RCC 7860 (cell line): ENCODE data around the gene HTT.
"Not testable (repeated sequence)": the region's sequence is repeated elsewhere in the genome, so short reads cannot be mapped to it uniquely, and the experiment has no call there.

Experiments
- DNase-seq: peaks from one replicate; pipeline ENCODE4 v3.0.0-alpha.2; 2015; ENCODE audit warnings: low spot score
- FAIRE-seq: peaks from 2 replicates; lab custom pipeline; 2012; peaks lifted over from hg19 to GRCh38; lab: Jason Lieb, UNC

Gene HTT

DNA sequence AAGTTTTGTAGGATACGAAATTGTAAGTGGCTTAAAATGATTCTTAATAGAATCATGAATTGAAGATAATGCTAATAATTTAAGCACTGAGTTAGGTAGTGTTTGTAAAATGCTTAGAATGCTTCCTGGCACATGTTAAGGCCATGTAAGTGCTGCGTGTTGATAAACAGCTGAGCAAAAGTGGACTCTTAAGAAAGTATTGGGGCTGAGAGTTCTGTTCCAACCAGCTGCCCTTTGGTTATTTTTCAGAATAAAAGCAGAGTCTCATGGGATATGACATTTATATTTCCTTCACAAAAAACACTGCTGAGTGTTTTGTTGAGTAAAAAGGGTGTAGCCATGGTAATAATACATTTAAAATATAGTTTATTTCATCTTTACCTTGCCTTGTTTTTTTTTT is 42.5 kb downstream of the HTT start:
- FAIRE-seq (no peak), DNase-seq (no peak)

DNA sequence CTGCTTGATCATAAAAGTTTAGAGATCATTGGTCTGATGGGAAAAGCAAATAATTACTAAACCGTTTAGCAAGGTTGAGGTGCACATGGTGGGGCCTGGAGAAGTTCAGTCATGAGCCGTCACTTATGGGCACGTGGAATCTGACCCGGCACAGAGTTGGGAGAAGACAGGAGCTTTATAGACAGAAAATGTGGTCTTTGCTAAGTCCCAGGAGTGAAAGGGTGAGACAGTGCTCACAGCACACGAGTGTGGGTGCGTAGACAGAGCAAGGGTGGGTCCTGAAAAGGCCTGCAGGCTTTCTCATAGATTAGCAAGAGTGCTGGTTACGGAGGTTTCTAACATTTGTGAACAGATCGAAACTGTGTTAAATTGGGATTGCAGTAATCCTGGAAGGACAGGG is 43.8 kb downstream of the HTT start:
- DNase-seq (no peak), FAIRE-seq (no peak)

DNA sequence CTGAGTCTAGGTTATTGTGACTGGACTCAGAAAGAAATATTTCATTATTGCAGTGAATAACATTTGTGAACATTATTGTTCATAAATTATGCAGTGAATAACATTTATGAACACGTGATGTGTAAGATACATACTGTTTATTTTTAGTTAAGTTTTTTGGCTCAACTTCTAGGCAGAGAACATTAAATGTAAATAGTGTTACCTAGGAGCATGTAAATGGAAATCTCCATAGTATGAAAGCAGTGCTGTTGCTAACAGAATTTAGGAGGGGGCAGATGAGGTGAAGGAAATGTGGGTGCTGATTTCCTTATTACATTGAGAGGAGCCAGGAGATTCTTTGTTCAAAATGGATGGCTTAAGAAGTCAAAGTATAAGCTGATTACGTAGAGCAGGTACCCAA is 45.0 kb downstream of the HTT start:
- FAIRE-seq (no peak), DNase-seq (no peak)

DNA sequence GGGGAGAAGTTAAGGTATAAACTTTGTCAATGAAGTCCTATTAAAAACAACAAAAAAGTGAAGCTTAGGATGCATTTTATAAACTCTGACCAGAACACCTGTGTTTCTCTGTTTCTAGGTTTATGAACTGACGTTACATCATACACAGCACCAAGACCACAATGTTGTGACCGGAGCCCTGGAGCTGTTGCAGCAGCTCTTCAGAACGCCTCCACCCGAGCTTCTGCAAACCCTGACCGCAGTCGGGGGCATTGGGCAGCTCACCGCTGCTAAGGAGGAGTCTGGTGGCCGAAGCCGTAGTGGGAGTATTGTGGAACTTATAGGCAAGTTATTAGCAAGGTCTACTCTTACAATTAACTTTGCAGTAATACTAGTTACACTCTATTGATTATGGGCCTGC is 46.6 kb downstream of the HTT start:
- FAIRE-seq: no peak
- no peak for DNase-seq

DNA sequence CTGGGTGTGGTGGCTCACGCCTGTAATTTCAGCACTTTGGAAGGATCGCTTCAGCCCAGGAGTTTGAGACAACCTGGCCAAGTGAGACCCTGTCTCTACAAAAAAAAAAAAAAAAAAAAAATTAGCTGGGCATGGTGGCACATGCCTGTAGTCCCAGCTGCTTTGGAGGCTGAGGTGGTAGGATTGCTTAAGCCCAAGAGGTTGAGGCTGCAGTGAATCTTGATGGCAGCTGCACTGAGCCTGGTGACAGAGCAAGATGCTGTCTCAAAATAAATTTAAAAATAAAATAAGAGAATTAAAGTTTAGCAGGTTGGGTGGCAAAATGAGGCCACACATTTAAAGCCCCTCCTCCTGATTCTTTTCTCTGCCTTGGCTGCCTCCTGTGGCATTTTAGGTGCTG is 47.1 kb downstream of the HTT start:
- FAIRE-seq (no peak), DNase-seq (no peak)

DNA sequence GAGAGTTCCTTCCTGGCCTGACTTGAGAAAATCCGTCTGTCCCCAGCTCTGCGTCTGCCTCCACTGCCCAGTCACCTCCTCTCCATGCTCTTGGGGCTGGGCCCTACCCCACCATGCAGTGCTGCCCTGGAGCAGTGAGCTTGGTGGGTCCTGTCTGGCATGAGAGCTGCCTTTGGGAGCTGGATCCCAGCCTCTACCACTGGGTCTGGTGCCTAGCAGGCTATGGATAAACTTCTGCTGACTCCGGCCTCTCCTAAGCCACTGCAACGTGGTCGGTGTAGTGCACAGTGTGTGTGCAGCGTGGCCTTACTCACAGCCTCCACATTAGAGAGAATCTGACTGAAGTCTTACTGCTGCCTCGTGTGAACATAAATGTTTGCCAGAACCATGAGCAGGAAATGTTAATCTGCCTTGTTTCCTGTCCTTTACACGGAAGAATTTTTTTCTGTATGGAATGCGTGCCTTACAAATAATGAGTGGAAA is 47.6 kb downstream of the HTT start:
- DNase-seq: no peak
- FAIRE-seq: no peak

DNA sequence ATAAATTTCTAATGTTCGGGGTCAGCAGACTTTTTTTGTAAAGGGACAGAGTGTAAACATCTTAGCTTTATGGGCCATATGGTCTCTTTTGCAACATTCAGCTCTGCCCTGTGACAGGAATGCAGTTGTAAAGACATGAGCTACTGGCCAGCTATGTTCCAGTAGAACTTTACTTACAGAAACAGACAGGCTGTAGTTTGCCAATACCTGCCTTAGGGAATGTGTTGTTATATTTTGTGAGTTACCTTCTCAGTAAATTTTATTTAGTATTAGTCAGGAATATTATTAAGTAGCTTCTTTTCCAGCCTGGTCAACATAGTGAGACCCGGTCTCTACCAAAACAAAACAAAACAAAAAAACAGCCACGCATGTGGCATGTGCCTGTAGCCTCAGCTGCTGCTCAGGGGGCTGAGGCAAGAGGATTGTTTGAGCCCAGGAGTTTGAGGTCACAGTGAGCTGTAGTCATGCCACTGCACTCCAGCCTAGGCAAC is 48.7 kb downstream of the HTT start:
- FAIRE-seq (no peak), DNase-seq (no peak)

DNA sequence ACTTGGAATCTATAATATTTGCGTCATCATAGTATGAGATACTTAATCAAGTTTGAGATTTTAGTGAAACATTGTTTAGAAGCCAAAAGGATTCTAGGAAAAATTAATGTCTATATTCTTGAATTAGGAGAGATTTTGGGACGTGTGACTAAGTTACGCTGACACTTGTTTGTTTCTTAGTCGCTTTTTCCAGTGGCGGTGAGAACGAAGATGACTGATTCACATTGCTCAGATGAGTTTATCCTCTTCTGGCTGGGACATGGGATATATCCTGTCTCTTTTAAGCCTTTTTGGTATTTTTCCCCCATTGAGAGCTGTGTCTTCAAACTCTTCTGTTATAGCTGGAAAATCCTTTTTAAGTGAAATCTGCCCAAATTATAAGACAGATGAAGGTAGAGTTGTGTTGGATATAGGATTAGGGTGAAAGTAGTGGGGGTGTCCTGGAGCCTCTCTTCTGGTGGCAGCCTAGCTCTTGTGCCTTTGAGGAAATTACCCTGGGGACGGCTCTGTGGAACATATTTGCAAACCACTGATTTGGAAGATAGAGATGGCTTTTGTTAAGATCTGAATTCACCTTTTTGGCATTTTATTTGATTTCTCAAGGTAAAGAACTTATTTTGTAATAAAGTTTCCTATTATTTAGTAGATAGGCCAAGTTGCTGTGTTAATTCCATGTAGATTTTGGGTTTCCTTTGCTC is 49.7 kb downstream of the HTT start:
- no peak for DNase-seq
- FAIRE-seq: no peak

DNA sequence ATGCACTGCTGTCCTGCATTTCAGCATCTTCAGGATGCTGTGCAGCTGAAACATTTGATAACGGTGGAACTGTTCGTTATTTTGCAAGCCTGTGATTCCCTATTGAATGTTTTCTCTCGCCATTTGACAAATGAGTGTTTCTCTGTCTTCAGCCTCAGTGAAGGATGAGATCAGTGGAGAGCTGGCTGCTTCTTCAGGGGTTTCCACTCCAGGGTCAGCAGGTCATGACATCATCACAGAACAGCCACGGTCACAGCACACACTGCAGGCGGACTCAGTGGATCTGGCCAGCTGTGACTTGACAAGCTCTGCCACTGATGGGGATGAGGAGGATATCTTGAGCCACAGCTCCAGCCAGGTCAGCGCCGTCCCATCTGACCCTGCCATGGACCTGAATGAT is 52.6 kb downstream of the HTT start:
- FAIRE-seq (no peak), DNase-seq (no peak)

DNA sequence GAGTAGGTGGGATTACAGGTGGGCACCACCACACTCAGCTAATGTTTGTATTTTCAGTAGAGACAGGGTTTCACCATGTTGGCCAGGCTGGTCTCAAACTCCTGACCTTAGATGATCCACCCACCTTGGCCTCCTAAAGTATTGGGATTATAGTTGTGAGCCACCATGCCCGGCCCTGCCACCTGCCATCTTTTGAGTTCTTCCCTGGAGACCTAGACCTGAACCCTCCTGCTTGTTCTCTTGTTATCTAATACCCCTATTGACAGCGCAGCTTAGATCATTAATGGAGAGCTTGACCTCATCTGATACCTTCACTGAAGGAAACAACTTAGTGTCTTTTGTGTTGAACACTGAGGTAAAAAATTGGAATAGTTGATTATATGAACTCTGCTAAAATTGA is 53.6 kb downstream of the HTT start:
- FAIRE-seq (no peak), DNase-seq (no peak)

DNA sequence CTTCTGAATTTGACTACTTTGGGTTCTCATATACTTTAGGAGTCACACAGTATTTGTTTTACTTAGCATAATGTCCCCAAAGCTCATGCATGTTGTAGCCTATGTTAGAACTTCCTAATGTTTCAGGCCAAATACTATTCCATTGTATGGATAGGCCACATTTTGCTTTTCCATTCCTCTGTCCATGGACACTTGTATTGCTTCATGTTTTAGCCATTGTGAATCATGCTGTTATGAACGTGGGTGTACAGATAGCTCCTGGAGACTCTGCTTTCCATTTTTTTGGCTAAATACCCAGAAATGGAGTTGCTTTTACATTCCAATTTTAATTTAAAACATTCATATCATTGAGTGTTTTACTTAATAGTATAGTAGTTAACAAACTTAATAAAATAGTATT is 54.5 kb downstream of the HTT start:
- FAIRE-seq: no peak

DNA sequence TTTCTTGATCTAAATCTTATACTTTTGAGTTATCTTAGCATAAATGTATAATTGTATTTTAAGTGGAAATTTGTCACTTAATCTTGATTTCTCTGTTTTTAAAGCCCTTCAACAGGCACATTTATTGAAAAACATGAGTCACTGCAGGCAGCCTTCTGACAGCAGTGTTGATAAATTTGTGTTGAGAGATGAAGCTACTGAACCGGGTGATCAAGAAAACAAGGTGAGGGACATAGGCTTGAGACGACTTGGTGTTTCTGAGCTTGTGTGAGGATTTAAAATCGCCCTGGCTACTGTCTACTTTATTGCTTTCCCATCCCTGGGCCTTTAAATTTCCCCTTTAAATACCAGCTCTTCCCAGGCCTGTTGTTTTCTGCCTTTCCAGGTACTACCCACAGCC is 55.7 kb downstream of the HTT start:
- DNase-seq: no peak
- FAIRE-seq: no peak

More for the DNA sequence above, 54.5 kb downstream of the HTT start:
- no peak for DNase-seq

DNA sequence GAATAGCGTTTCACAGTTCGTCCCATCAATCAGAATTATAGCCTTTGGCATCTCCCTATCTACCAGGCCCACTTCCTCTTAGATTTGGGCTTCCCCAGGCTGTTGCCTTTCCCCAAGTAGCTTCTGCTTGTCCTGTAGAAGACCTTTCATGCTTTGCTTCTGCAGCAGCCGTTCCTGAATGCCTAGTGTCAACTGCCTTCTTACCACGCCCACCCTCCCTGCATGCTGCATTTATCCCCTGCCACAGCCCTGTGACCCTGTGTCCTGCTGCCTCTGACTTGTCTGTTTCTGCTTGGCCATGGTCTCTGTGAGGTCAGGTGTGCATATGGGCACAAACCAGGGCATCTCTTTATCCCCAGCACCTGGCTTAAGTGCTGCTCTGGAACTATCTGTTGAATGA is 56.3 kb downstream of the HTT start:
- DNase-seq (no peak), FAIRE-seq (no peak)

DNA sequence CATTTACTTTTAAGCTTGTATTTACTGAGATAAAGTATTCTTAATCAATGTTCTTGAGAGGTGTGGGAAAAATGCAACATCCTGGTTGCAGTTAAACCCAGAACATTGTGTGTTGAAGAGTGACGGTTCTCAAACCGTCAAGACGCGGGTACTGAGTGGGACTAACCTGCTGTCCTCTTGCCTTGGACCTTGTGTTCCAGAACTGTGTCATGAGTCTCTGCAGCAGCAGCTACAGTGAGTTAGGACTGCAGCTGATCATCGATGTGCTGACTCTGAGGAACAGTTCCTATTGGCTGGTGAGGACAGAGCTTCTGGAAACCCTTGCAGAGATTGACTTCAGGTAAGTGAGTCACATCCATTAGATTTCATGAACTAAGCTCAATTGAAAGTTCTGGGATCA is 59.7 kb downstream of the HTT start:
- no peak for DNase-seq
- FAIRE-seq: no peak

DNA sequence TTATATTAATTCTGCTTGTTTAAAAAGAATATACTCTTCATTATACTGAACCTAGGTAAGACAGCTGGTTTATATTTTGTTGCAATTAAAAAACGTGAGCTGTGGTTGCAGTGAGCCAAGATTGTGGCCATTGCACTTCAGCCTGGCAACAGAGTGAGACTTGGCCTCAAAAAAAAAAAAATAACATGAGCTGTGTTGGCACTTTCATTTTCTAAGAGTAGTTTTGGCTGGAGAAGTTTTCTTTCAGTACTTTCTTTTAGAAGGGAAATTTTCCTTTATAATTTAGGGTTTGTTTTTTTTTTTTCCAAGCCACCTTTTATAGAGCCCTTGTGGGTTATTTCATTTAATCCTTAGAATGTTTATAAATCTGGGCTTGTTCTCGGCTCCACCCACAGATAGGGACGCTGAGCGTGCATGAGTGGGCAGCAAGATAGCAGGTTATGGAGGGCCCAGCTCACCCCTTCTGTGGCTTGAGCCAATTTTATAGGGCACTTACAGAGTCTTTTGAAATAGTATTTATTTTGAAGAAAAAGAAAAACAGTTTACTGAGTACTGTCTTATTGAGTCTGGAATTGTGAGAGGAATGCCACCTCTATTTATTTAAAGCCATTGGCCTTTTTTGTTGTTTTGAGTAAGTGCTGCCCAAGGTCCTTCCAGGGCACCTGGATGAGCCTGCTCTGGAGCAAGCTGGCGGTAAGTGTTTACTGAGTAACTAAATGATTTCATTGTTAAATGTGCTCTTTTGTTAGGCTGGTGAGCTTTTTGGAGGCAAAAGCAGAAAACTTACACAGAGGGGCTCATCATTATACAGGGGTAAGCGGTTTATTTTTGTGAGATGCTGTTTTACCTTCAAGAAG is 60.9 kb downstream of the HTT start:
- DNase-seq: no peak
- no peak for FAIRE-seq

DNA sequence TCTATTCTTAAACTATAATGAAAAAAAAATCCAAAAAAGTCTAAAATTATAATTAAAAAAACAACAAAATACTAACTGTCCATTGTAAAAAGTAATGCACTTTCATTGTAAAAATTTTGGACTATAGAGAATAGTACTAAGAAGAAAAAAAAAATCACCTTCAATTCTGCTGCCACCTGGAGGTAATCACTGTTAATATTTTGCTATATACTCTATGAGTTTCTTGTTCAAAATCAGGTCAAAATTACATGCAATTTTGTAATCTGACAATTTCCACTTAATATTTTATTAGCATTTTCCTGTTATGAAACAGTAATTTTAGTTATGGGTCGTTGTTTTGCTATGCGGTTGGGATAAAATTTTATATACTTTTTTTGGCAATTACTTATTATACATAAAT is 62.0 kb downstream of the HTT start:
- FAIRE-seq: peak; percentile 68
- DNase-seq: no peak

DNA sequence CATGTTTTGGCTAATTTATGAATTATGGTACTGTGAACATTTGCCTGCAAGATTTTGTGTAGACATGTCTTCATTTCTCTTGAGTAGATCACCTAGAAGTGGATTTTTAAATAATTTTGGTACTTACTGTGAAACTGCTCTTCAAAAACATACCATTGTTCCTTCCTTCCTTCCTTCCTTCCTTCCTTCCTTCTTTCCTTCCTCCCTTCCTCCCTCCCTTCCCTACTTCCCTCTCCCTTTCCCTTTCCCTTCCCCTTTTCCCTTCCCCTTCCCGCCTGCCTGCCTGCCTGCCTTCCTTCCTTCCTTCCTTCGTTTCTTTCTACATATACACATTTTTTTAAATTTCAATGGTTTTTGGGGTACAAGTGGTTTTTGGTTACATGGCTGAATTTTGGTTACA is 63.4 kb downstream of the HTT start:
- no peak for FAIRE-seq
- no peak for DNase-seq

DNA sequence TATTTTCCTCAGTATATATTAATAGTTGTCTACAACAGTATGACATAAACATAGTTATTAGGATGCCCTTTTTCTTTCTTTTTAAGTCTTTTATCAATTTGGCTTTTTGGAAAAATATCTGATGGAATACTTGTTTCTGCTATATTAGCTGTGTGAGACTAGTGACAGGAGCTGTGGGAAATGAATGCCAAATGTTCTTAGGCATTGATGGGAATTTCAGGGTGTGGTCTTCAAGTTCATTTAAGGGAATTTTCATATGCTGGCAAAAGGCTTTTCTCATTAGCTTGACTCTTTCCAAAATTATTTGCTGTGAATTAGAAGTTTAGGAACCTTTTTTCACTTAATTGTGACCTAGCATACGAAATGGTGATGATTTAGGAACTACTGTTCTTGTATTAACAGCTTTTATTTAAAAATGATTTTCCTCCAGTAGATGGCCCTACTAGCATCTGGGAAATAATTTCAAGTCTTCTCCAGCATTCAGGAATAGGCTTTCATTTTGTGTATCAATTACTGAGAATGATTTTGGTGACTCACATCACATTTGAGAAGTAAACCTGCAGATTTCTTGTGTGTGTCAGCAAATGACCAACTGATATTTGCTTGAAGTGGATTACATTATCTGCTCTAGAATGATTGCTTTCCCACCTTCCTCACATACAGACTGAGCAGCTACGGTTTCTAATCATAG is 70.9 kb downstream of the HTT start:
- DNase-seq (no peak), FAIRE-seq (no peak)

DNA sequence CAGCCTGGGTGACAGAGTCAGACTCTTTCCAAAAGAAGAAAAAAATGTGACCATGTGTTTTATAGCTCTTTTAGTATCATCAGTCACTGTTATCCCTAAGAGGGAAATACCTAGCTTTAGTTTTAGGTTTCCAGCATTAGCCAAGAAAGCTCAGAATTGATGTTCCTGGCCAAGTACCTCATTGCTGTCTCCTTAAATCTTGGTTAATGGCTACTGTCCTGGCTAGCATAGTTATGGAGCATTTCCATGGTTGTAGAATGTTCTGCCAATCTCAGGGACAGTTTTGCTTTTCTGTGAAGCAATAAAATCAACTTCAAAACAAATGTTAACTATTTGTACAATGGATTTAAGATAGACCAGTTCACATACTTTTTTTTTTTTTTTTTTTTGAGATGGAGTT is 74.4 kb downstream of the HTT start:
- no peak for DNase-seq
- no peak for FAIRE-seq

DNA sequence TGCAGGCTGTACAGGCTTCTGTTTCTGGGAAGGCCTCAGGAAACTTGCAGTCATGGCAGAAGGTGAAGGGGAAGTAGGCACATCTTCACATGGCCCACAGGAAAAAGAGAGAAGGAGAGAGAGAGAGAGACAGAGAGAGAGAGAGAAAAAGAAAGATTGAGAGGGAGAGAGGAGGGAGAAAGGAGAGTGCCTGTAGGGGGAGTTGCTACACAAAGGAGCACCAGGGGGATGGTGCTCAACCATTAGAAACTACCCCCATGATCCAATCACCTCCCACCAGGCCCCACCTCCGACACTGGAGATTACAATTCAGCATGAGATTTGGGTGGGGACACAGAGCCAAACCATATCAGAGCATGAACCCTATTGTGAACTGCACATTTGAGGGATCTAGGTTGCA is 76.8 kb downstream of the HTT start:
- FAIRE-seq, DNase-seq: not testable (repeated sequence)

DNA sequence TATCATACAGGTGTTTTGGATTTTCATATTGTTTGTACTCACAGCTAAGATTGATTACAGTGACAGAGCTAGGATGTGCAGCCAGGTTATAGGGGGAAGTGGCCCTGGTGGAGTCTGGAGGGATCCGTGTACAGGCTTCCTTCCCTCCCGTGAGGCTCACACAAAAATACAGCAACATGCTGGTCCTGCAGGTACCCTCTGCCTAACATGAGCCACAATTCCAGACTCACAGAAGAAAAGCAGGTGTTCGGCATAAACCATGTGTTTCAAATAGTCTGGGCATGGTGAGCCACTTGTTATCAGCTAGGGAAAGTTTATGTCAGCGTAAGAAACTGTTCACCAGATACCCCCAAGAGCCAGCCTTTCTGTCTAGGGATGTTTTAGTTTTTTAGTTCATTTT is 82.9 kb downstream of the HTT start:
- no peak for DNase-seq
- FAIRE-seq: no peak

DNA sequence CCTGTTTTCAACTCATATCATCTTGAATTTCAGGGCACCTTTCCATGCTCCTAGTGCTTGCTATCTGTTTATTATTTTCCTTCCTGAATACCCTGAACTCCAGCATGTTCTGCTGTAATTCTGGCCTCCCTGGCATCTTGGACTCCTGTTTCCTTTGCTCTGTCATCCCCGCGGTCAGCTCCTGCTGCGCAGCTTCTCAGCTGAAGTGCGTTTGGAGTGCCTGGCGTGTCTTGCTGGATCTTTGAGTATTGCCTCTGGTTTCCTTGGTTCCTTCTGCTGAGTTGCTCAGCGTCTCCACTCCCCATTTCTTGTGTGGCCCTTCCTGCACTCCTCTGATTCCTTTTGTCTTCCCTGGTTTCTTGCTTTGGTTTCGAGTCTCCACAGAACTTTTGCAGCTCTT is 84.4 kb downstream of the HTT start:
- FAIRE-seq: no peak
- DNase-seq: no peak
